ENCODE measurements around the gene COIL. TPM values are rescaled to one million over a fixed set of nuclear protein-coding genes. Genes with fewer than 3 reads are reported as not detected.

The COIL gene
- total and polyA plus RNA-seq, 2 donors (not counting 1 experiment from before 2014, with no cell fraction given), result 7.3 to 12.1 TPM

- Histone ChIP-seq H3K27ac (ENCODE audit: insufficient read depth, low read length) (no peak overlapping the region), H2AFZ (ENCODE audit: low read length) (no peak overlapping the region)
- DNase-seq (ENCODE audit: low read depth in 2 of 2), result no peak
Measured at GRCh38 chr17:56894859-56895455, 65.9 kb downstream of the COIL start.

GRCh38 chr17:56893503-56893902 is 67.3 kb downstream of the COIL start:
- Histone ChIP-seq H3K9me3 (ENCODE audit: control insufficient read depth, insufficient read depth, low read depth, low read length) (no peaks in the 10 kb centered on the region), H4K20me1 (ENCODE audit: control insufficient read depth, extremely low read depth, insufficient read depth, low read length) (no peaks in the 10 kb centered on the region), H3K36me3 (ENCODE audit: control insufficient read depth, insufficient read depth, low read length) (peaks cover 37% of the 10 kb centered on the region), H3K9ac (ENCODE audit: insufficient read depth, low read length) (no peak overlapping the region), H3K27ac (ENCODE audit: insufficient read depth, low read length) (no peak overlapping the region), H3K4me1 (ENCODE audit: control insufficient read depth, extremely low read depth, insufficient read depth, low read length) (no peaks in the 10 kb centered on the region), H3K4me3 (replicated peaks in 1 of 4; ENCODE audit: control extremely low read depth in 1 of 4, insufficient read depth in 1 of 4, low read depth in 3 of 4, low read length in 4 of 4) (no peak overlapping the region), H3K27me3 (ENCODE audit: control insufficient read depth, insufficient read depth, low read length) (no peaks in the 10 kb centered on the region), H3K79me2 (ENCODE audit: control insufficient read depth, insufficient read depth, low read length) (no peaks in the 10 kb centered on the region), H2AFZ (ENCODE audit: low read length) (no peak overlapping the region), H3K4me2 (ENCODE audit: extremely low read depth, insufficient read depth, low read length) (no peak overlapping the region)
- TF ChIP-seq, protein P1, sequence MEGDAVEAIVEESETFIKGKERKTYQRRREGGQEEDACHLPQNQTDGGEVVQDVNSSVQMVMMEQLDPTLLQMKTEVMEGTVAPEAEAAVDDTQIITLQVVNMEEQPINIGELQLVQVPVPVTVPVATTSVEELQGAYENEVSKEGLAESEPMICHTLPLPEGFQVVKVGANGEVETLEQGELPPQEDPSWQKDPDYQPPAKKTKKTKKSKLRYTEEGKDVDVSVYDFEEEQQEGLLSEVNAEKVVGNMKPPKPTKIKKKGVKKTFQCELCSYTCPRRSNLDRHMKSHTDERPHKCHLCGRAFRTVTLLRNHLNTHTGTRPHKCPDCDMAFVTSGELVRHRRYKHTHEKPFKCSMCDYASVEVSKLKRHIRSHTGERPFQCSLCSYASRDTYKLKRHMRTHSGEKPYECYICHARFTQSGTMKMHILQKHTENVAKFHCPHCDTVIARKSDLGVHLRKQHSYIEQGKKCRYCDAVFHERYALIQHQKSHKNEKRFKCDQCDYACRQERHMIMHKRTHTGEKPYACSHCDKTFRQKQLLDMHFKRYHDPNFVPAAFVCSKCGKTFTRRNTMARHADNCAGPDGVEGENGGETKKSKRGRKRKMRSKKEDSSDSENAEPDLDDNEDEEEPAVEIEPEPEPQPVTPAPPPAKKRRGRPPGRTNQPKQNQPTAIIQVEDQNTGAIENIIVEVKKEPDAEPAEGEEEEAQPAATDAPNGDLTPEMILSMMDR (conservative IDR thresholded peaks at IDR 0.05 in 1 of 2, IDR thresholded peaks at IDR 0.05 in 1 of 2; ENCODE audit: low read depth in 1 of 2, low read length in 2 of 2), result no peak
- TF ChIP-seq EZH2 (IDR thresholded peaks at IDR 0.05; ENCODE audit: low read length, missing control alignments), result no peak
- no peak for DNase-seq (ENCODE audit: low read depth in 2 of 2)

More at GRCh38 chr17:56894859-56895455, 65.9 kb downstream of the COIL start:
- no peaks in the 10 kb centered on the region for H3K9me3 ChIP-seq (ENCODE audit: control insufficient read depth, insufficient read depth, low read depth, low read length)
- H3K4me3 ChIP-seq (replicated peaks in 1 of 4; ENCODE audit: control extremely low read depth in 1 of 4, insufficient read depth in 1 of 4, low read depth in 3 of 4, low read length in 4 of 4), result no peak overlapping the region
- no peaks in the 10 kb centered on the region for H3K4me1 ChIP-seq (ENCODE audit: control insufficient read depth, extremely low read depth, insufficient read depth, low read length)
- no peak overlapping the region for H3K9ac ChIP-seq (ENCODE audit: insufficient read depth, low read length)
- TF ChIP-seq EZH2 (IDR thresholded peaks at IDR 0.05; ENCODE audit: low read length, missing control alignments), result no peak
- TF ChIP-seq, protein P1 (conservative IDR thresholded peaks at IDR 0.05 in 1 of 2, IDR thresholded peaks at IDR 0.05 in 1 of 2; ENCODE audit: low read depth in 1 of 2, low read length in 2 of 2), result no peak
- H3K4me2 ChIP-seq (ENCODE audit: extremely low read depth, insufficient read depth, low read length), result no peak overlapping the region
- no peaks in the 10 kb centered on the region for H3K79me2 ChIP-seq (ENCODE audit: control insufficient read depth, insufficient read depth, low read length)
- no peaks in the 10 kb centered on the region for H3K27me3 ChIP-seq (ENCODE audit: control insufficient read depth, insufficient read depth, low read length)
- peaks cover 44% of the 10 kb centered on the region for H3K36me3 ChIP-seq (ENCODE audit: control insufficient read depth, insufficient read depth, low read length)
- no peaks in the 10 kb centered on the region for H4K20me1 ChIP-seq (ENCODE audit: control insufficient read depth, extremely low read depth, insufficient read depth, low read length)

- peaks cover 31% of the 10 kb centered on the region for H3K36me3 ChIP-seq (ENCODE audit: control insufficient read depth, insufficient read depth, low read length)
Measured at GRCh38 chr17:56892333-56892732, 68.5 kb downstream of the COIL start.

More at GRCh38 chr17:56892333-56892732, 68.5 kb downstream of the COIL start:
- Histone ChIP-seq H4K20me1 (ENCODE audit: control insufficient read depth, extremely low read depth, insufficient read depth, low read length) (no peaks in the 10 kb centered on the region), H3K9me3 (ENCODE audit: control insufficient read depth, insufficient read depth, low read depth, low read length) (peaks cover 2% of the 10 kb centered on the region), H3K27ac (ENCODE audit: insufficient read depth, low read length) (no peak overlapping the region), H3K4me2 (ENCODE audit: extremely low read depth, insufficient read depth, low read length) (no peak overlapping the region), H3K27me3 (ENCODE audit: control insufficient read depth, insufficient read depth, low read length) (no peaks in the 10 kb centered on the region), H3K79me2 (ENCODE audit: control insufficient read depth, insufficient read depth, low read length) (no peaks in the 10 kb centered on the region), H3K9ac (ENCODE audit: insufficient read depth, low read length) (no peak overlapping the region), H3K4me3 (replicated peaks in 1 of 4; ENCODE audit: control extremely low read depth in 1 of 4, insufficient read depth in 1 of 4, low read depth in 3 of 4, low read length in 4 of 4) (no peak overlapping the region), H3K4me1 (ENCODE audit: control insufficient read depth, extremely low read depth, insufficient read depth, low read length) (no peaks in the 10 kb centered on the region), H2AFZ (ENCODE audit: low read length) (no peak overlapping the region)
- no peak for DNase-seq (ENCODE audit: low read depth in 2 of 2)
- no peak for TF ChIP-seq EZH2 (IDR thresholded peaks at IDR 0.05; ENCODE audit: low read length, missing control alignments)
- TF ChIP-seq, protein P1 (conservative IDR thresholded peaks at IDR 0.05 in 1 of 2, IDR thresholded peaks at IDR 0.05 in 1 of 2; ENCODE audit: low read depth in 1 of 2, low read length in 2 of 2), result no peak
